AG04449 (cell line): Measurements from ENCODE around the gene SVOPL.

ENCODE experiments used
- CTCF ChIA-PET: fragments of 350-600 bp; formaldehyde crosslinking; extraction: SDS; loops from one replicate; lab custom pipeline; 2021; ENCODE audit warnings: antibody characterized with exemption; lab: Yijun Ruan, JAX
- POLR2A ChIA-PET: fragments of 400-600, 350-600 bp; formaldehyde crosslinking; extraction: SDS; loops from one replicate; lab custom pipeline; 2020; ENCODE audit warnings: antibody characterized with exemption, inconsistent platforms; lab: Yijun Ruan, JAX
- DNase-seq: peaks from one replicate; pipeline ENCODE4 v3.0.0-alpha.2; 2010; ENCODE audit warnings: low read depth, low spot score
- H3K4me3 ChIP-seq: 2 replicates; pipeline ENCODE4 v1.5.1; 2011; ENCODE audit warnings: low read depth, mild to moderate bottlenecking, control low read depth, low read length
- CTCF ChIP-seq: IDR thresholded peaks from one replicate; pipeline ENCODE4 v1.5.1; 2011; ENCODE audit warnings: mild to moderate bottlenecking, moderate library complexity, low read length, control low read depth, inconsistent platforms; ENCODE audit not compliant: insufficient read depth; ENCODE audit errors: missing control alignments

Gene SVOPL

GRCh38 chr7:138554674-138555073 lies 146.5 kb downstream of the SVOPL start:
- POLR2A ChIA-PET = no interaction called here
- CTCF ChIA-PET = no interaction called here
- no peak for DNase-seq
- H3K4me3 ChIP-seq = no peak overlapping the region
- TF ChIP-seq CTCF = no peak

GRCh38 chr7:138553805-138554204 lies 147.4 kb downstream of the SVOPL start:
- TF ChIP-seq CTCF = no peak
- POLR2A ChIA-PET = no interaction called here
- H3K4me3 ChIP-seq = no peak overlapping the region
- CTCF ChIA-PET = no interaction called here
- DNase-seq = no peak

- DNase-seq = no peak
- no peak for TF ChIP-seq CTCF
- ChIA-PET POLR2A (no interaction called here), CTCF (no interaction called here)
- H3K4me3 ChIP-seq = no peak overlapping the region
Measured at GRCh38 chr7:138551102-138551501, 150.1 kb downstream of the SVOPL start.

- ChIA-PET POLR2A (no interaction called here), CTCF (no interaction called here)
- H3K4me3 ChIP-seq = no peak overlapping the region
- DNase-seq = no peak
- no peak for TF ChIP-seq CTCF
Measured at GRCh38 chr7:138550337-138550736, 150.8 kb downstream of the SVOPL start.

GRCh38 chr7:138549082-138549481 lies 152.1 kb downstream of the SVOPL start:
- POLR2A ChIA-PET = no interaction called here
- DNase-seq = no peak
- CTCF ChIA-PET = no interaction called here
- no peak for TF ChIP-seq CTCF
- H3K4me3 ChIP-seq = no peak overlapping the region

- CTCF ChIA-PET = no interaction called here
Measured at GRCh38 chr7:138546829-138547228, 154.3 kb downstream of the SVOPL start.

More at GRCh38 chr7:138546829-138547228, 154.3 kb downstream of the SVOPL start:
- TF ChIP-seq CTCF = no peak
- DNase-seq = no peak
- H3K4me3 ChIP-seq = no peak overlapping the region
- POLR2A ChIA-PET = no interaction called here
